Hepatocyte (in vitro differentiated cells): ENCODE measurements around the gene CINP.

Experiments
- CTCF ChIP-seq: fragments of 200-600 bp; sonication (generic); IDR thresholded peaks from 2 replicates; pipeline ENCODE4 v1.5.1; 2016; ENCODE audit warnings: antibody characterized with exemption, mild to moderate bottlenecking; ENCODE audit not compliant: poor library complexity
- EZH2 ChIP-seq: fragments of 200-600 bp; sonication (generic); IDR thresholded peaks from 2 replicates; pipeline ENCODE4 v1.6.1; 2016; ENCODE audit warnings: antibody characterized with exemption, mild to moderate bottlenecking, borderline replicate concordance

DNA sequence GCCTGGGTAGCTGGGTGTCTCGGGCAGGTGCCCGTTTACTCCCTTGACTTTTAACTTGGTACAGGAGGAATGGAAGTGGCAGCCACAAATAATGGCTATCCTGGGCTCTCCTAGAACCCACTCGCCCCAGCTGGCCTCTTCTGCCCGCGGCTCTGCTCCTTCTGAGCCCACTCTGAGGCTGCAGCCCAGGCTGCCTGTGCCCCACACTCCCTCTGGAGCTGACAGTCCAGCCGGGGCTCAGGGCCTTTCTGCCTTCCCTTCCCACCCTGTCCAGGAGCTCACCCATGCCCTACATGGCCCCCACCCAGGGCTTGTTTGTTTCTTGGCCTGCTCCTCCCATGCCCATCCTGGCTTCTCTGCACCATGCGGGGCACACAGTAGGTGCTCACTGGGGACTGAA is 27.5 kb downstream of the CINP start:
- TF ChIP-seq CTCF (no peak), EZH2 (no peak)
